ENCODE measurements around the gene PROKR2.

- TF ChIP-seq EGR1 (conservative IDR thresholded peaks at IDR 0.05), result no peak
- no peak for TF ChIP-seq E2F6 (IDR thresholded peaks at IDR 0.05; ENCODE audit: borderline replicate concordance in 1 of 2, extremely low read depth in 1 of 2, insufficient read depth in 1 of 2, insufficient read length in 1 of 2, low read depth in 1 of 2, low read length in 1 of 2, poor library complexity in 1 of 2, severe bottlenecking in 1 of 2)
- TF ChIP-seq, protein P1, sequence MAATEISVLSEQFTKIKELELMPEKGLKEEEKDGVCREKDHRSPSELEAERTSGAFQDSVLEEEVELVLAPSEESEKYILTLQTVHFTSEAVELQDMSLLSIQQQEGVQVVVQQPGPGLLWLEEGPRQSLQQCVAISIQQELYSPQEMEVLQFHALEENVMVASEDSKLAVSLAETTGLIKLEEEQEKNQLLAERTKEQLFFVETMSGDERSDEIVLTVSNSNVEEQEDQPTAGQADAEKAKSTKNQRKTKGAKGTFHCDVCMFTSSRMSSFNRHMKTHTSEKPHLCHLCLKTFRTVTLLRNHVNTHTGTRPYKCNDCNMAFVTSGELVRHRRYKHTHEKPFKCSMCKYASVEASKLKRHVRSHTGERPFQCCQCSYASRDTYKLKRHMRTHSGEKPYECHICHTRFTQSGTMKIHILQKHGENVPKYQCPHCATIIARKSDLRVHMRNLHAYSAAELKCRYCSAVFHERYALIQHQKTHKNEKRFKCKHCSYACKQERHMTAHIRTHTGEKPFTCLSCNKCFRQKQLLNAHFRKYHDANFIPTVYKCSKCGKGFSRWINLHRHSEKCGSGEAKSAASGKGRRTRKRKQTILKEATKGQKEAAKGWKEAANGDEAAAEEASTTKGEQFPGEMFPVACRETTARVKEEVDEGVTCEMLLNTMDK (IDR thresholded peaks at IDR 0.05; ENCODE audit: borderline replicate concordance, insufficient read depth, low read depth, low read length, poor library complexity, severe bottlenecking), result no peak
- no peak for TF ChIP-seq CREB3 (tag; conservative IDR thresholded peaks at IDR 0.05; ENCODE audit: low read depth)
These were observed at the start of gene PROKR2 for GRCh38 chr20:5316188-5317158.
